GM06990 (cell line): ENCODE measurements around the gene FAM161A.
A peak's percentile ranks its signal among the peaks of the same experiment; 100 is the strongest.

ENCODE experiments used
- DNase-seq: peaks from one replicate; pipeline ENCODE4 v3.0.0-alpha.2; 2011; ENCODE audit not compliant: insufficient read length; ENCODE audit errors: extremely low read depth
- H3K27me3 ChIP-seq: replicated peaks from 2 replicates; pipeline ENCODE4 v1.6.0; 2011; ENCODE audit warnings: low read length; ENCODE audit not compliant: control insufficient read depth, insufficient read depth
- H3K36me3 ChIP-seq: 2 replicates; pipeline ENCODE4 v1.5.1; 2011; ENCODE audit warnings: low read length; ENCODE audit not compliant: control insufficient read depth, insufficient read depth
- H3K4me3 ChIP-seq: replicated peaks from 2 replicates; pipeline ENCODE4 v1.5.1; 2011; ENCODE audit warnings: low read depth, mild to moderate bottlenecking, control low read depth, low read length
- TF ChIP-seq, protein P1 (sequence below): IDR thresholded peaks from 2 replicates; pipeline ENCODE4 v1.5.1; 2011; ENCODE audit warnings: low read length, control low read depth, mild to moderate bottlenecking, inconsistent platforms; ENCODE audit not compliant: insufficient read depth, poor library complexity, severe bottlenecking

Gene FAM161A, protein sequence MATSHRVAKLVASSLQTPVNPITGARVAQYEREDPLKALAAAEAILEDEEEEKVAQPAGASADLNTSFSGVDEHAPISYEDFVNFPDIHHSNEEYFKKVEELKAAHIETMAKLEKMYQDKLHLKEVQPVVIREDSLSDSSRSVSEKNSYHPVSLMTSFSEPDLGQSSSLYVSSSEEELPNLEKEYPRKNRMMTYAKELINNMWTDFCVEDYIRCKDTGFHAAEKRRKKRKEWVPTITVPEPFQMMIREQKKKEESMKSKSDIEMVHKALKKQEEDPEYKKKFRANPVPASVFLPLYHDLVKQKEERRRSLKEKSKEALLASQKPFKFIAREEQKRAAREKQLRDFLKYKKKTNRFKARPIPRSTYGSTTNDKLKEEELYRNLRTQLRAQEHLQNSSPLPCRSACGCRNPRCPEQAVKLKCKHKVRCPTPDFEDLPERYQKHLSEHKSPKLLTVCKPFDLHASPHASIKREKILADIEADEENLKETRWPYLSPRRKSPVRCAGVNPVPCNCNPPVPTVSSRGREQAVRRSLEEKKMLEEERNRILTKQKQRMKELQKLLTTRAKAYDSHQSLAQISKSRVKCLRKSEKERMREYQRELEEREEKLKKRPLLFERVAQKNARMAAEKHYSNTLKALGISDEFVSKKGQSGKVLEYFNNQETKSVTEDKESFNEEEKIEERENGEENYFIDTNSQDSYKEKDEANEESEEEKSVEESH

DNA sequence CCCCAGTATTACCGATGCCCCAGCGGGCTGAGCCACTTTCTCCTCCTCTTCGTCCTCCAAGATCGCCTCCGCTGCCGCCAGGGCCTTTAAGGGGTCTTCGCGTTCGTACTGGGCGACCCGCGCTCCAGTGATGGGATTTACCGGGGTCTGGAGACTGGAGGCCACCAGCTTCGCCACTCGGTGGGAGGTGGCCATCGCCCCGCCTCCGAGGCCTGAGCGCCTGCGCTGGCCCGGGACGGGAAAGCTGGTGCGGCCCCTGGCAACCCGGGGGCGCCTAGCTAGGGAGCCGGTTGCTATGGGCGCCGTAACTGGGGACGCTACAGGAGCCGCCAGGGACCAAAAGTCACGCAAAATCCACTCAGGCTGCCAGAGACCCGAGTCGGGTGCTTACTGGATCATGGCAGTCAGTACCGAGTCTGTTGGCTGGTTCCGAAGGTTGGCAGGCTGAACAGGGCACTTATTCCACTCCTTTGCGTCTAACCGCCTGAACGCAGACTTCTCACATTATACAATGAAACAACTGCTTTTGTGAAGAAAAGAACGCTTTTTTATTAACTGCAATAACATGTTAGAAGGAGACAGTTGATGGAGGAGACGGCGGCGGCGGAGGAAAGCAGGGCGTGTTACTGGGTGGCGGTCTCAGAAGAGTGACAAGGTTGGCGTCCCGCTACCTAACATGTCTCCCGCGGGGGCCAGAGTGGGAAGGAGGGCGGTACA, at the start of gene FAM161A:
Gene FAM161A (minus strand): TSS at position 214 of the 717 bp plus-strand sequence. CDS start 19 bp downstream, at position 195.
- TF ChIP-seq, protein P1, sequence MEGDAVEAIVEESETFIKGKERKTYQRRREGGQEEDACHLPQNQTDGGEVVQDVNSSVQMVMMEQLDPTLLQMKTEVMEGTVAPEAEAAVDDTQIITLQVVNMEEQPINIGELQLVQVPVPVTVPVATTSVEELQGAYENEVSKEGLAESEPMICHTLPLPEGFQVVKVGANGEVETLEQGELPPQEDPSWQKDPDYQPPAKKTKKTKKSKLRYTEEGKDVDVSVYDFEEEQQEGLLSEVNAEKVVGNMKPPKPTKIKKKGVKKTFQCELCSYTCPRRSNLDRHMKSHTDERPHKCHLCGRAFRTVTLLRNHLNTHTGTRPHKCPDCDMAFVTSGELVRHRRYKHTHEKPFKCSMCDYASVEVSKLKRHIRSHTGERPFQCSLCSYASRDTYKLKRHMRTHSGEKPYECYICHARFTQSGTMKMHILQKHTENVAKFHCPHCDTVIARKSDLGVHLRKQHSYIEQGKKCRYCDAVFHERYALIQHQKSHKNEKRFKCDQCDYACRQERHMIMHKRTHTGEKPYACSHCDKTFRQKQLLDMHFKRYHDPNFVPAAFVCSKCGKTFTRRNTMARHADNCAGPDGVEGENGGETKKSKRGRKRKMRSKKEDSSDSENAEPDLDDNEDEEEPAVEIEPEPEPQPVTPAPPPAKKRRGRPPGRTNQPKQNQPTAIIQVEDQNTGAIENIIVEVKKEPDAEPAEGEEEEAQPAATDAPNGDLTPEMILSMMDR: no peak
- DNase-seq: peak; percentile 90
- Histone ChIP-seq H3K36me3 (no peaks in the 10 kb centered on the region), H3K27me3 (no peaks in the 10 kb centered on the region), H3K4me3 (peak within 1 kb of the TSS; percentile 95)

DNA sequence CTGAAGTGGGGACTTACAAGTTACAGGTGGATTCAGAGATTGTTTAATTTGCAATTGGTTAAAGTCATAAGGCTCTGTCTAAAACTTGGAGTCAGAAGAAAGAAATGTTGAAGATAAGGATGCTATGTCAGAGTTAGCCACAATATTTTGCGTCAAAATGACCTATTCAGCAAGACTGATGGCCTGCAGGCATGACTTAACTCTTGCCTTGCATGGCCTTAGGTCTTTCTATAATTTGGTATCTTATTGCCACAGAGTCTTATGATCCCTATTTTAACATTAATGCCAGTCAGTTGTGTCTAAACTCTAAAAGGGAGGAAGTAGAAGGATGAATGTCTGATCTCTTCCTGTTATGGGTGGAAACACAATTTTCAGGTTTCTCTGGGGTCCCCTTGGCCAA, 46.4 kb upstream of the FAM161A start:
- Histone ChIP-seq H3K4me3 (no peak overlapping the region), H3K36me3 (no peaks in the 10 kb centered on the region), H3K27me3 (no peaks in the 10 kb centered on the region)
- DNase-seq: no peak
- TF ChIP-seq, protein P1: no peak

DNA sequence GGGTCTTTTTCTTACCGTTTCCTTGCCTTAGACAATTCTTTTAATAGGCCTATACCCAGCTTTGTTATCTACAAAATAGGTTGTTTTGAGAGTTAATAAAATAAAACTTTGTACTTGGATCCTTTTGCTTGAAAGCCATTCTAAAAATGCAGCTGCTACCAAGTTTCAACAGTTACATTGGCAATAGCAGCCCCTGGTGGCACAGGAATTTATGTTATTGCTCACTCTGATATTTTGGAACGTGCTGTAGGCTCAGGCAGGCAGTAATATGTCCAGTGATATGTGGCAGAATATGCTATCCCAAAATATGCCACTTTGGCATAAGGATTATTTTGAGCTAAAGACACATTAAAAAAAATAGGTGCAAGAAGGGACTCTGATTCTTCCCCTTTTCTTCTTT, 45.0 kb upstream of the FAM161A start:
- H3K4me3 ChIP-seq: no peak overlapping the region
- no peaks in the 10 kb centered on the region for H3K36me3 ChIP-seq
- no peak for DNase-seq
- TF ChIP-seq, protein P1: peak; percentile 66
- no peaks in the 10 kb centered on the region for H3K27me3 ChIP-seq

DNA sequence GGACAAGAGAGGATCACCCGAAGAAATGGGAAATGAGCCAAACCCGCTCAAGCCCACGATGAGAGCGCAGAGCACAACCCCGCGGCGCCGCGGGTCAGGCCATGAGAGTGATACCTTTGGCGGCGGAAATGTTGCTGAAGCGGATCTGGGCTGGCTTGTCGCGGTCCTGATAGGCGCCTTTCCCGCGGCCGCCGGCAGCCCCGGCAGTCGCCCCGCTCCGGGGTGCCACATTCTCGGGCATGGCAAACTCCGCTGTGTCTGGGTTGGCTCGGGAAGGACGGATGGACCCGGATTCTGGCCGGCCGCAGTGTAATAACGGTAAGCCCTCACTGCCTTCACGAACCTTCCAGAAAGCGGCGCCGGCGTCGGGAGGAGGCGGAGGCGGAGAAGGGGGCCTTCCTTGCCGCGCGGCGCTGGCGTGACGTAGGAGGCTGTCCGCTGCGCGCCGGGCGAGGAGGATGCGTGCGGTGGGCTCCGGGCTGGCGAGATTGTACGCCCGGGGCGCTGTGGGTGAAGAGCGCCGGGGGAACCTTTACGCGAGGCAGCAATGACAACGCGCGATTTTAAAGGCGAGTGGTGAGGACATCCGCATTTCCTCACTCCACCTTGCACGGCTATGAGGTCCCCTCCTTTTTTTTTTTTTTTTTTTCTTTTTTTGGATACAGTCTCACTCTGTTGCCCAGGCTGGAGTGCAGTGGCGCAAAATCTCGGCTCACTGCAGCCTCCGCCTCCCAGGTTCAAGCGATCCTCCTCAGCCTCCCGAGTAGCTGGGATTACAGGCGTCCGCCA, 34.6 kb upstream of the FAM161A start, which contains the start of gene CCT4:
Gene CCT4 (minus strand): TSS at position 390 of the 789 bp plus-strand sequence. CDS start 149 bp downstream, at position 241.
- H3K4me3 ChIP-seq: peak within 1 kb of the TSS; percentile 95
- no peaks in the 10 kb centered on the region for H3K27me3 ChIP-seq
- TF ChIP-seq, protein P1: peak; percentile 7
- DNase-seq: peak; percentile 98
- peaks cover 2% of the 10 kb centered on the region; the same call in 1 of the 2 replicates for H3K36me3 ChIP-seq

DNA sequence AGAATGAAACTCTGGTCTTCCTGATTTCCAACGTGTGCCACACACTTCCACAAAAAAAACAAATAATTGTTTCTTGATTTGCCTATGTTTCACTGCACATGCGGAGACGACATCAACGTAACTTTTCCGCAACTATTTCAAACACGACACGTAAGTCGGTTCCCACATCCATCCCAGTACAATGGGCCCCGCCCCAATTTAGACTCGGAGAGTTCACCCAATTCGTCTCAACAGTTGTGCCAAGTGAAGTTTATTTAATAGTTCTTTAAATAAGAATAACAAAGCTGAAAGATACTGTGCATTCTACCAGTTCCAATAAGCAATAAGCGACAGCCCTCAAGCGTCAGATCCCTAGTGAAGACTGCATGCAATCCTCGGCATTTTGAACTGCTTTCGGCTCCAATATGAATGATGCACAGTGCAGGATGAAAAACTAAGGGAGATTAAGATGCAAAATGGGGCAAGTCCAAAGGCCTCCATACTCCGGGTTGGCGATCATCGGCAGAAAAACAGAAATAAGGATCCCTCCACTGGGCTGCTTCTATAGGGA, 33.9 kb upstream of the FAM161A start:
- no peak for DNase-seq
- TF ChIP-seq, protein P1: no peak
- Histone ChIP-seq H3K36me3 (peaks cover 3% of the 10 kb centered on the region), H3K4me3 (peak overlapping the region; percentile 95), H3K27me3 (no peaks in the 10 kb centered on the region)
